ENCODE results near the gene TM4SF20.
"Not testable (repeated sequence)": the region's sequence is repeated elsewhere in the genome, so short reads cannot be mapped to it uniquely, and the experiment has no call there.

TM4SF20 gene

DNA sequence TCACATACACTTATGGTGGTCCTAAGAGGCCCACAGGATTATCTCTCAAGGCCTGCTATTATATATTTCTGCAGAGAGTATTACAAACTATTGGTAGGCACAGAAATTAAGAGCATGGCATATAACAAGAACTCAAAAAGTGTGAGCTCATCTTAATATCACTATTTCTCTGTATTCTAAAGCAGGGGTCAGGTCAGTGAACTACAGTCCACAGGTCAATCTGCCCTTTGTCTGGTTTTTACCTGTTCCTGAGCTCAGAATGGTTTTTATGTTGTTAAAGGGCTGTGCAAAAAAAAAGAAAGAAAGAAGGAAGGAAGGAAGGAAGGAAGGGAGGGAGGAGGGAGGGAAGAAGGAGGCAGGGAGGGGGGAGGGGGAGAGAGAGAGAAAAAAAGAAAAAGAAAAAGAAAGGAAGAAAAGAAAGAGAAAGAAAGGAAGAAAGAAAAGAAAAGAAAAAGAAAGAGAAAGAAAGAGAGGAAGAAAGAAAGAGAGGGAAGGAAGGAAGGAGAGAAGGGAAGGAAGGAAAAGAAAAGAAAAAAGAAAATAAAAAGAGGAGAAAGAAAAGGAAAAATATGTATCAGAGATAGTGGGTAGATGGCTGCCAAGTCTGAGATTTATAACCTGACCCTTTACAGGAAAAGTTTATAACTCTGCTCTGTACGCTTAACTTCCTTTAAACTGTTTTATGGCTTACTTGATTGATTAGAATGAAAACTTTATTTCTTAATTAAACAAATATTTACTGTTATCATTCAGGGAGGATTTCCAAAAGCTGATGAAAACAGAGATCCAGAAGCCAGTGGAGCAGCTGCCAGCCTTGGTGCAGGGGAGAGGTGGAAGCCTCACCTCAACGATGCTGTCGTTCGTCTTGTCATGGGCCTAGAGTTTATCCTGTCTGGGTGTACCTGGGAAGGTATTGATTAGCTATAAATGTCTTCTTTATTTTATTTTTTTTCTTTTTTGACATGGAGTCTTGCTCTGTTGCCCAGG lies 19.9 kb upstream of the TM4SF20 start:
- DNase-seq: no peak

DNA sequence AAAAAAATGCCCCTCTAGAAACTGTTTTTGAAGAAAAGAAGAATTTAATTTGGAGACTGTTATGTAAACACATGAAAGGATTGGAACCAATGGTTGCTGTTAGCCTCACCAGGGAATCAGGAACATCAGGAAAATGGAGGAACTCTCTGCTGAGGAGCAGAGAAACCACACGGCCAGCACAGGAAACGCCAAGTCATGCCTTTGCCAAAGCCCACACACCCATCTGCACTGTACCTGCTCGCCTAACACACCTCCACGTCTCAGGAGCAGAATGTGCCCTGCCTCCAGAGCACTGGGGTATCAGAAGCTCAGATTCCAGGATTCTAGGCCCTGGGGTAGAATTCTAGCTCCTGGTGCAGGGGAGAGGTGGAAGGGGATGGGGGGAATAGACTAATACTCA lies 18.5 kb upstream of the TM4SF20 start:
- no peak for DNase-seq

DNA sequence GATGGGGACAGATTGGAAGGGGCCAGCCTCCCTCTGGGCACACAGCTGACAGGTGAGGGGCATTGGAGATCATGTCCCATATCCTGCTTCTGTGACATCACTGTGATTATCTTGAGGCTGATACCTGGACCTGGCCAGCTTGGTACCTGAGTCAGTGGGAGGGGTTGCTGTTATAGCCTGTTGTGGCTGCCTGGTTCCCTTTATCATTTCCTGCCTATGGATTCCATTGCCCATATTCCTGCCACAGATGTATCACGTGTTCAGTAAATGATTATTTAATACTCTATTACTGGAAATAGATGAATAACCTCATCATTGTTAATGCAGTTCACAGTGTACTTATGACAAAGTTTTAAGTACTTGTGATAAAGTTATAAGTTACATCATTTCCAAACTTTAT lies 16.4 kb upstream of the TM4SF20 start:
- DNase-seq: no peak

DNA sequence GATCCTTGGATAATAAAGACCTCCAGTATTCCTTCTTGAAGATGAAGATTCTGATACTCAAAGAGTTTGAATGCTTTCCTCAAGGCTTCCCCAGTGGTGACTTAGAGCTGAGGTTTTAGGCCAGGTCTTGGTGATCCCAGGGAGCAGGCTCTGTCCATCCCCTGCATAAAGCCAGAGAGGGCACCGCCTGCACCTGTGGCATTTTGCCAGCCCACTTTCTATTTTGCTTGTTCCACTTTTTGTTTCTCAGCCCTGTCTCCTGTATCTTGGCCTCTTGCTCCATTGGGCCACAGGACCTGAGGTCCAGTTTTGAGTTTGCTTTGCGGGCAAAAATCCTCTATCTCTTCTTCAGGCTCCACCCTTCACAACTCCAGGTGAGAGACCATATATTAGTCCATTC lies 15.3 kb upstream of the TM4SF20 start:
- no peak for DNase-seq

DNA sequence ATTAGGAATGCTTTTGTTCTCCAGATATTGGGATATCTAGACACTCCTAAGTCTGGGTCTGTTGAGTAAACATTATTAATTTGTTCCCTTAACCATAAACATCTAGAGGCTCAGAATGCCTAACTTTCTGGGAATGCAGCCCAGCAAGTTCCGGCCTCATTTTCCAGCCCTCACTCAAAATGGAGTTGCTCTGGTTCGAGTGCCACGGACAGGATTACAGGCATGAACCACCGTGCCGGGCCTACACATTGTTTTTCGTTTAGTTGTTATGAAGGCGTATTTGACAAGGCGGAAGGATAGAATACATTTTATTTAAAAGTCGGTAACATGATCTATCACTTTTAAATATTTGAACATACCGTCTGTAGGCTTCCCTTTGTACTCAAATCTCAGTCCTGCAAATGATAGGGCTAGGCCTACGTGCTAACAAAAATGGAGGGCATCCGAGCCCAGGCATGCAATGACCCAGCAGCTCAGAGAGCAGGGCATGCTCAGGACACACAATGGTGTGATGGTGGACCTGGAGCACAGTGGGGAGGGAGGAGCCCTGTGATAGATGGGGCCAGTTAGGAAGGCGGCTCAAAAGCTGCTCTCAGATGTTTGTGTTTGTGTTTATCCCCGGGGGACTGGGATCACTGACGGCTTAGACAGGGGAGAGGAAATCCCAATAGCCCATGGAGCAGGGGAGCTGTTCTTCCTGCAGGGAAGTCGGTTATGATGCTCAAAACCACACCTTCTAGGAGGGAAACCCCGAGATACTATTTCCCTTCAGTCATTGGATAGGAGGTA lies 11.6 kb upstream of the TM4SF20 start:
- no peak for DNase-seq

DNA sequence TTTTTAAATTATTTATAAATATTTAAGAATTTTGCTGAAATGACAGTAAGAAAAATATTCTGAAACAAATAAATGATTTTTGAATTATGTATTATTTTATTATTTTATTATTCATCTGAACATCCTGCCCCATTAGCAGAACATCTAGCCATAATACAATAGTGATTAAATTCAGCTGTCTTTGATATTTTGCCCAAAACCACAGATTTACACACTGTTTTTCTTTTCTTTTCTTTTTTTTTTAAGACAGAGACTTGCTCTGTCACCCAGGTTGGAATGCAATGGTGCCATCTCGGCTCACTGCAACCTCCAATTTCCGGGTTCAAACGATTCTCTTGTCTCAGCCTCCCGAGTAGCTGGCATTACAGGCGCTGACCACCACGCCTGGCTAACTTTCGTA lies 10.6 kb upstream of the TM4SF20 start:
- DNase-seq: no peak

DNA sequence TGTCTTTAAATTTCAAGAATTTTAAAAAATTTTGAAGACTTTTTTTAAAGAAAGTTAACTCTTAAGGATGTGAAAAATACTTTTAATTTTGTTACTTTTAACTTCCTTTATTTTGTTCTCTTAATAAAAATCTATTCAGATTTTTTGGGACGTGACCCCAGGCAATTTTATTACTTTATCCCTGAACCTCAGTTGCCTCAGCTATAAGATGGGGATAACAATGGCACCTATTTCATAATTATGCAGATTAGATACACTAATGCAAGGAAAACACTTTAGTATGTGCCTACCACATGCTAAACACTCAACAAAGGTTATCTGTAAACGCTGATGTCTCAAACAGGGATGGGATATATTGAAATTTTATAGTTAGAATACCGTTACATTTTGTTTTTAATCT lies 10.1 kb upstream of the TM4SF20 start:
- DNase-seq: no peak

DNA sequence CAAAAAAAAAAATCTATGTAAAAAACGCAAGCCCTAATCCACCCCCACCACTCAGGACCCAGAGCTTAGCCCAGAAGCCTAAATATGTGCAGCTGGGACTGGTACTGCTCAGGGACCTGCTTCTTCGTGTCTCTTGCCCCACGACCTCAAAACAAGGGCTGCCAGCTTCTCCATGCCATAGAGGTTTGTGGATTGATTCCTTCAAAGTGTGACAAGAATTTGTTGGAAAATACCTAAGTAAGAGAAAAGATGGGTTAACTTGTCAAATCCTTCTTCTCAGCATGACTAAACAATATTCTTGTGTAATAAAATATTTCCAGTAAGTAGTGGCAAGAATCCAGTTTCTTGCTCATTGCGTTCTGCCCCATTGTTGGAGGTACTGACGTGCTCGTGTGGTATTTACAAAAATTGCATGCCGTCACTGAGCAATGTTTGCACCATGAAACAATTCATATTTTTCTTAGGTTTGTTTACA lies 9.5 kb upstream of the TM4SF20 start:
- DNase-seq: no peak

DNA sequence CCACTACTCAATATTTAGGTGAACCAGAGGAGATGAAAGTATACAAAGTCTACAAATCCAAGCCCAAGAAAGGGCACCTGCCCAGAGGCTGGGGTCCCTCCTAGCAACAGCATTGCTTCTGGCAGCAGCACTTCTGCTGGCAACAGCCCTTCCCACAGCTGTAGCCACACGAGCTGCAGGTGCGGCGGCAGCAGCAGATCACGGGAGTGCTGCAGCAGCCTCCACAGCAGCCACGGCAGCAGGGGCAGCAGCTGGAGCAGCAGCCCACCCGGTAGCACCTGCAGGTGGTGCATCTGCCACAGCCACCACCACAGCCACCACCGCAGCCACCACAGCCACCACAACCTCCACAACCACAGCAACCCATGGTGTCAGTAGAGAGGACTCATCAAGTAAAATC lies 8.5 kb upstream of the TM4SF20 start, which contains the start of gene SCYGR1:
TSS of gene SCYGR1 (minus strand) at position 367 of the 400 bp plus-strand sequence. CDS start at position 367, 0 bp downstream.
- DNase-seq: not testable (repeated sequence)

DNA sequence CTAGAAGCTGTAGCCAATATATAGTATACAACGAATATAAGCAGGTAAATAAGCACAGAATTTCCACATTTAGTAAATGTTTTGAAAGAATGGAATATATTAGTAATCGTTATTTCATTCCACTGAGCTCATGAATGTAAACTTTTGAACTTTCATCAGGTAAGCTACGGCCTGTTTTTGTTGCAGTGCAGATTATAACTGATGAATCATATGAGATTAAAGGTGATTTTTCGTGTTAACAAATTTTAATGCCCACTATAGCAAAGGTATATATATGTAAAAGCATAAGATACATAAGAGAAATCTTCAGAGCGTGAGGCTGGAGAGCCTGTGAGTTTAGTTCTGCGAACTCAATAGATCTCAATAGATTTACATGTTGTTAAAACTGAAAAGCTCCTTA lies 7.5 kb upstream of the TM4SF20 start:
- no peak for DNase-seq

DNA sequence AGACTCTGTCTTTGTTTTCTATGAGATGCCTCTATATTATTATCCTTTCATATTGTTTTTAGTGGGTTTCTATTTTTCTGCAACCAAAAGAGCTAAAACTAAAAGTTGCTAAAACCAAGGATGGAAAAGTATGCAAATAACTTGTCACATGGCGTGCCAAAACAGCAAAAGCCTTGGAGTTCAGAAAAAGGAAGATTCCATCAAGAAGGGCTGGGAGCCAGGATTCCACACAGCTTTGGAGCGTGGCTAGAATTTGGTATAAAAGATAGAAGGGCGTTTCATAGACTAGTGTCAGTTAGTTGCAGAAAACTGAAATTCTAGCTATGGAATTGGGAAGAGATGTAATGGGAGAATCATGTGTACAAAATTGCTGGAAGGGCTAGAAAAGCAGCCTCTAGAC lies 4.6 kb upstream of the TM4SF20 start:
- DNase-seq: no peak

DNA sequence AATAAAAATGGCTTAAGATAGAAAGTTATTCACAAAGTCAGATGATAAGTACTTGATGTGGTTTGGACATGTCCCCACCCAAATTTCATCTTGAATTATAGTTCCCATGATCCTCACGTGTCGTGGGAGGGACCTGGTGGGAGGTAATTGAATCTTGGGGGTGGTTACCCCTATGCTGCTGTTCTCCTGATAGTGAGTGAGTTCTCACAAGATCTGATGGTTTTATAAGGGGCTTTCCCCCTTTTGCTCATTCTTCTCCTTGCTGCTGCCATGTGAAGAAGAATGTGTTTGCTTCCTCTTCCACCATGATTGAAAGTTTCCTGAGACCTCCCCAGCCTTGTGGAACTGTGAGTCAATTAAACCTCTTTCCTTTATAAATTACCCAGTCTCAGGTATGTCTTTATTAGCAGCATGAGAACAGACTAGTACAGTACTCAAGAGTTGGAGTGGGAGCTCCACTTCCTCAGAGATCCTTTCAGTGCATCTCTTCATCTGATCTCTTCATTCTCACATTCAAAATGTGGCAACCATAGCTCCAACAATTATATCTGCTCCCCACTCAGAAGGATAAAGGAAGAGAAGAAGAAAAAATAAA lies 3.2 kb upstream of the TM4SF20 start:
- not testable (repeated sequence) for DNase-seq

DNA sequence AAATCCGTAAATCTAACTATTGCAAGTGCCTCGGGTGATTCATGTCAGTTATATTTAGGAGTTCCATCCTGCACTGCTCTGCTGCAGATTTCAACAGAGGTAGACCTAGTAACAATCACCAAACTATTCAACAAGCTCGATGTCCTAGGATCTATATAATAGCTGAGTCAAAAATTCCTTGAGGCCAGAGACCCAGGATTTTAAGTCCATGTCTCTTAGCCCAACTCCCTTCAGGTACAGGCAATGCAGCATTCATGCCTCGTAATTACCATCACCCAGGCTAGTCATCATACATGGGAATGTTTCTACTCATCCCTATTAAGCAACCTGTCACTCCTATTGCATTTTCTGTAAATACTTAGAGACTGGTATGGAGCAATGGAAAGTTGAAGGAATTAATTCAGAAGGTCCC lies 729 bp downstream of the TM4SF20 start:
- no peak for DNase-seq

DNA sequence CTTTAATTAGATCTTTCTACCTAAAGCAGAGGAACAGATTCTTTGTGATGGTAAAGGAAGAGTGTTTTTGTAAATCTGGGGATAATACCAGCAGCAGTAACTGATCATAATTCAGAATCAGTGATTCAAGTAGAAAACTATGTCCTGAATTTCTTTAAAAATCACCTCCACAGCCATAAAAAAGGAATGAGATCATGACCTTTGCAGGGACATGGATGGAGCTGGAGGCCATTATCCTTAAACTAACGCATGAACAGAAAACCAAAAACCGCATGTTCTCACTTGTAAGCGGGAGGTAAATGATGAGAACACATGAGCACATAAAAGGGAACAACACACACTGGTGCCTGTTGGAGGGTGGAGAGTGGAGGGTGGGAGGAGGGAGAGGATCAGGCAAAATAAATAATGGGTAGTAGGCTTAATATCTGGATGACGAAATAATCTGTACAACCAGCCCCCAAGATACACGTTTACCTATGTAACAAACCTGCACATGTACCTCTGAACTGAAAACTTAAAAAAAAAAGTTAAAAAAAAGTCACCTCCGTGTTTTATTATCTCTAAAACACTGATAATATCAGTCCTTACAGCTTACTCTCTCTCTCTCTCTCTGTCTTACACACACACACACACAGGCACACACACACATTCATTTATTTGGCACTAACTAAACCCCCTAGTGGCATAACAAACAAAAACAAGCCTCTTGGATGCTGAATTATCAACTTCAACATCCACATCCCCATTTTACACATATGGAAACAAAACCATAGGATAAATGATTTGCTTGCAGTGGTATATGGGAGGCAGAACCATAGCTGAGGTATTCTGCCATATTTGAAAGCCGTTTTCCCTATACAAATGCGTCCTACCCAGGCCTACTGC lies 1.4 kb downstream of the TM4SF20 start:
- DNase-seq: no peak

DNA sequence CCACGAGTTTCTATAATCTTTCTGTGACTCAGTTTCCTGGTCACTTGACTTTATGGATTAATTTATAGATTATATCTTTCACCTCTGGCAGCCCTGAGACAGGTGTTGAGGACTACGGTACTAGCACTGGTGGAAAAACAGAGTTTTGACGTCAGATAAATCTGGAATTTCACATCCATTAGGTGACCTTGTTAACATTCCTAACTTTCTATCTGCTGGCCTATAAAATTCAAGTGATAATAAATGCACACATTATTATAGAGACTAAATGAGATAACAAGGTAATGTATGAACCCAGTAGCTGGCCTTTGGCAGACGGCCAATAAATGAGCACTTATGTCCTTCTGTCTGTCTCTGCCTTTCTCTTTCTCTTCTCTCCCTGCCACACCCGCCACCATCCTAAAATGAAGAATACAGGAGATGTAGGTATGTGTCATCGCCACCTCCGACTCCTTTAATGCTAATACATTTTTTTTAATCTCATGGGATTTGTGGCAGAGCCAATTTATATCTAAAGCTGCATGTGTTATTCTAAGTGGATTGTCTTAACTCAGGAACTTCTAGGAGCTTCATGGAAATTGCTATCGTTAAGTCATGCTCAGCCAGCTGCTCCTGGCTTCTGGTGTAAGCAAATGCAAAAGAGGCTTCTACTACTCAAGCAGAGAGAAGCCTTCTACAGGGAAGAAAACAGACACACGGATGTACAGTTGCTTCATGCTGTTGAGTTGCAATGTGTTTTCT lies 2.3 kb downstream of the TM4SF20 start:
- no peak for DNase-seq

DNA sequence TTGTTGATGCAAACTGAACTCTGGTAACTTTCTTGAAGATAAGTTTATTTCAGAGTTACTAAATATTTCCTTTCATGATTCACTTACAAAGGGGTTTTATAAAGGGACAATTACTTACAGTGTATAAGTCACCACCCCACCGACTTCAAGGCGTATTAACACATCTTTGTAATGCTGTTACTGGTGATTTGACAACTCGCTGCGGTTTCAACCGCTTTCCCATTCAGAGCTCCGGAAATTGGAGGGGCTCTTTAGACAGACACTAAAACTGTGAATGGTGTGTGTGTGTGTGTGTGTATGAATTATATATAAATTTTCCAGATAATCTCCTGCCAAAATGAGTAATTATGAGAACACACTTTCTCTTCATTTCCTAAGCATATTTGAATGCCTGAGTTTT lies 4.9 kb downstream of the TM4SF20 start:
- DNase-seq: no peak

DNA sequence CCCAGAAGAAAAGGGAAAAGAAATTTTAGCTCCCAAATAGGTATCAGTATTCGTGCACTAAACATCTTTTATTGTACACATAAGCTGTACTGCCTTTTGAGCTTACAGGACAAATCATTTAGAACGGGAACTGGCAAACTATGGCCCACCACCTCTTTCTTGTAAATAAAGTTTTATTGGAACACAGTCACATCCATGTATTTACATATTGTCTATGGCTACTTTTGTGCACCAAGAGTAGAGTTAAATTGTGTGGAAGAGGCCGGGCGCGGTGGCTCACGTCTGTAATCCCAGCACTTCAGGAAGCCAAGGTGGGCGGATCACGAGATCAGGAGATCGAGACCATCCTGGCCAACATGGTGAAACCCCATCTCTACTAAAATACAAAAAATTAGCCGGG lies 5.7 kb downstream of the TM4SF20 start:
- no peak for DNase-seq

DNA sequence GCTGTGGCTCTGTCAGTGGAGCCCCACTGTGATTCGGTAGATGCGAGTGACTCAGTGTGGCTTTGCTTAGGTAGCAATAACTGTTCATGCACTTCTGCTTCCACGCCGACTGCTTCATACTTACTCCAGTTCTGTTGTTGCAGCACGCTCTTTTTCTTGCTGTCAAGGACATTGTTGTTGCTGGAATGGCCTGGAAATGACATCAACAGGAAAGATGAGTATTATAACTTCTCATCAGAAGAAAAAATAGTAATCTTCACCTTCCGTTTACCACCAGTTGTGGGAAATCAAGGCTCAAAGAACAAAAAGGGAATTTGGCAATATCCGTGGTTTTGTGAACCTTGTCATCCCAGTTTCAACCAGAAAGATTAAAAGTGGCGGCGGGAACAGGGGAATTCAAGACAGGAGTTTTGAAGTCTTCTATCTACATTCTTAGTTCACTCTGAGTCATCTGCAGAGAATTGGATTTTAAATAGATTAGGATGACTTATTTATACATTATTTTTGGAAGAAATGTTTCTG lies 8.3 kb downstream of the TM4SF20 start:
- no peak for DNase-seq

DNA sequence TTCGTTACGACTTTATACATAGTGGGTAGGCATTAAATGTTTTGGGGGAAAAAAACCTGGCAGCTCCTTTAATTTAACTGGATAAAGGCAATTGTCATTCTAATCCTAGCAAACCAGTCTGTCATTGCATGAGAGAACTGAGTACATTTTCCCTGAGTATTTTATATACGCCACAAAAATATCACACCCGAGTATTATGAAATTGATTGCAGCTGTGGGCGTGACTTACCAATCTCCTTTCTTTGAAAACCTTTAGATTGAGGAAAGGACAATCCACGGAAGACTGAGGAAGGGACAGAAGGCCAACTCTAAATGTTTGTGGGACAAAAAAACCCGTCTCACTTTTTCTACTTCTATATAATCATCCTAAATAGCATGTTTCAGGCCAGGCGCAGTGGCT lies 9.0 kb downstream of the TM4SF20 start:
- no peak for DNase-seq

DNA sequence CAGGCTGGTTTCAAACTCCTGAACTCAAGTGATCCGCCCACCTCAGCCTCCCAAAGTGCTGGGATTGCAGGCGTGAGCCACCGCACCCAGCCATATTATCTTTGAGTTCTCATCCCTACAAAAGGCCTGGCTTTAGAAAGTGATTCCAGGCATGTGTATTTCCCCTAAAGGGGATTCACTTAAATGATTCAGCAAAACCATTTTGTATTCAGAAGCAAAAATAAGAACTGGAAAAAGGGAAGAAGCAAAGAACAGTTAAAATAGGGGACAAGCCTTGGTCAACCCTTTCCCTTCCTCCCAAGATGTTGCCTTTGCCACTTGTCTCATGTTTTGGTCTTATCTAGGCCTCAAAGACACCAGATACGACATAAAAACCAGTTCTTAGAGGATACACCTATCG lies 10.5 kb downstream of the TM4SF20 start:
- DNase-seq: no peak

DNA sequence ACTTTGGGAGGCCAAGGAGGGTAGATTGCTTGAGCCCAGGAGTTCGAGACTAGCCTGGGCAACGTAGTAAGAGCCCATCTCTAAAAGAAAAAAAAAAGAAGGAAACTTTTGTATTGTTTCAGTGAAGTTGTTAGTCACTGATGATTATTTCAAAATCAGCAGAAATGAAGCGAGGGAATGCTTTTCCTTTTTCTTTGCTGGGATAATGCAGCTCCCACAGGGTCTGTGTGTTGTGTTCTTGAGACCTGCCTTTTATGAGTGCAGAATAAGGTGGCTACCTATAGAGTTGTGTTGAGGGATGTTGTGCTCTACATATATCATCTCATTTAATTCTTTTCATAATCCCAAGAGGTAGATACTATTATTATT lies 11.7 kb downstream of the TM4SF20 start:
- DNase-seq: no peak

Measured in NCI-H2107 (cell line).